Neural cell (in vitro differentiated cells): ENCODE measurements around the gene SNX21. TPM values are rescaled to one million over a fixed set of nuclear protein-coding genes. Genes with fewer than 3 reads are reported as not detected.
"Not testable (repeated sequence)": the region's sequence is repeated elsewhere in the genome, so short reads cannot be mapped to it uniquely, and the experiment has no call there.

Experiments
- H2AFZ ChIP-seq: fragments of 200-600, 300-800 bp; sonication (generic), shearing (Covaris generic); 2 replicates; pipeline ENCODE4 v1.6.0; 2014; ENCODE audit warnings: low read depth, mild to moderate bottlenecking, antibody characterized with exemption, low read length, moderate library complexity
- H3F3A ChIP-seq: fragments of 200-600 bp; shearing (Covaris generic); 2 replicates; pipeline ENCODE4 v1.6.1; 2016; ENCODE audit warnings: mild to moderate bottlenecking, moderate library complexity, mixed read lengths, antibody characterized with exemption, low read length; ENCODE audit not compliant: insufficient read depth, poor library complexity, severe bottlenecking
- H3K27ac ChIP-seq: fragments of 200-600, 300-800 bp; sonication (generic), shearing (Covaris generic); 2 replicates; pipeline ENCODE4 v1.5.1; 2014; ENCODE audit warnings: mild to moderate bottlenecking, low read length, moderate library complexity
- H3K27me3 ChIP-seq: fragments of 300-800, 200-600 bp; sonication (generic), shearing (Covaris generic); 2 replicates; pipeline ENCODE4 v1.6.0; 2014; ENCODE audit warnings: mild to moderate bottlenecking, low read depth, low read length, moderate library complexity; ENCODE audit not compliant: insufficient read depth
- H3K36me3 ChIP-seq: fragments of 300-800, 200-600 bp; sonication (generic), shearing (Covaris generic); 2 replicates; pipeline ENCODE4 v1.5.1; 2014; ENCODE audit warnings: mild to moderate bottlenecking, antibody characterized with exemption, low read length, moderate library complexity; ENCODE audit not compliant: insufficient read depth
- H3K4me2 ChIP-seq: fragments of 300-800, 200-600 bp; sonication (generic), shearing (Covaris generic); 2 replicates; pipeline ENCODE4 v1.6.0; 2014; ENCODE audit warnings: mild to moderate bottlenecking, low read length
- H3K4me3 ChIP-seq: fragments of 300-800, 200-600 bp; sonication (generic), shearing (Covaris generic); 2 replicates; pipeline ENCODE4 v1.5.1; 2014; ENCODE audit warnings: mild to moderate bottlenecking, low read length, moderate library complexity
- H3K79me2 ChIP-seq: fragments of 200-600 bp; shearing (Covaris generic); replicated peaks from 2 replicates; pipeline ENCODE4 v1.6.0; 2014; ENCODE audit warnings: mild to moderate bottlenecking, low read length, moderate library complexity; ENCODE audit not compliant: insufficient read depth
- H3K9ac ChIP-seq: fragments of 300-800, 200-600 bp; sonication (generic), shearing (Covaris generic); 2 replicates; pipeline ENCODE4 v1.6.1; 2016; ENCODE audit warnings: mild to moderate bottlenecking, low read length, mixed read lengths
- H3K9me2 ChIP-seq: fragments of 200-600 bp; shearing (Covaris generic); 2 replicates; pipeline ENCODE4 v1.6.1; 2016; ENCODE audit warnings: mild to moderate bottlenecking, low read length, mixed read lengths; ENCODE audit not compliant: insufficient read depth
- H3K9me3 ChIP-seq: fragments of 200-600, 300-800 bp; sonication (generic), shearing (Covaris generic); 2 replicates; pipeline ENCODE4 v1.6.1; 2016; ENCODE audit warnings: mild to moderate bottlenecking, mixed run types, low read length, moderate library complexity, mixed read lengths
- H4K20me1 ChIP-seq: fragments of 200-600 bp; shearing (Covaris generic); 2 replicates; pipeline ENCODE4 v1.6.1; 2016; ENCODE audit warnings: mild to moderate bottlenecking, mixed run types; ENCODE audit not compliant: insufficient read depth
- EP300 ChIP-seq: fragments of 450-650 bp; conservative IDR thresholded peaks from 2 replicates; pipeline ENCODE4 v1.6.1; 2014; ENCODE audit warnings: antibody characterized with exemption, mild to moderate bottlenecking, moderate library complexity; ENCODE audit not compliant: poor library complexity, severe bottlenecking
- EZH2 ChIP-seq: fragments of 200-600, 300-800 bp; shearing (Covaris generic), sonication (generic); IDR thresholded peaks from 2 replicates; pipeline ENCODE4 v1.6.1; 2014; ENCODE audit warnings: antibody characterized with exemption, low read length, borderline replicate concordance, mild to moderate bottlenecking; ENCODE audit not compliant: insufficient read depth, poor library complexity, severe bottlenecking
- MXI1 ChIP-seq: fragments of 450-650 bp; conservative IDR thresholded peaks from 2 replicates; pipeline ENCODE4 v1.6.1; 2014; ENCODE audit warnings: antibody characterized with exemption, mild to moderate bottlenecking; ENCODE audit not compliant: poor library complexity, severe bottlenecking
- POLR2AphosphoS5 ChIP-seq: IDR thresholded peaks from 2 replicates; pipeline ENCODE4 v1.6.1; 2012
- RAD21 ChIP-seq: fragments of 450-650 bp; conservative IDR thresholded peaks from 2 replicates; pipeline ENCODE4 v1.6.1; 2014; ENCODE audit warnings: antibody characterized with exemption, mild to moderate bottlenecking, moderate library complexity
- SMC3 ChIP-seq: fragments of 450-650 bp; conservative IDR thresholded peaks from 2 replicates; pipeline ENCODE4 v1.6.1; 2014; ENCODE audit warnings: antibody characterized with exemption, mild to moderate bottlenecking, moderate library complexity; ENCODE audit not compliant: poor library complexity
- TAF1 ChIP-seq: IDR thresholded peaks from 2 replicates; pipeline ENCODE4 v1.6.1; 2012; ENCODE audit warnings: low read depth
- polyA plus RNA-seq: library from polyadenylated mRNA; depleted of rRNA; stranded (reverse); fragments of >200 nt; gene quantifications from 2 replicates; pipeline ENCODE4 v1.2.3, GENCODE V29; 2014
- TF ChIP-seq, protein P1 (sequence below): IDR thresholded peaks from 2 replicates; pipeline ENCODE4 v1.6.1; 2012; ENCODE audit warnings: borderline replicate concordance
- TF ChIP-seq, protein P2 (sequence below): fragments of 450-650 bp; IDR thresholded peaks from 2 replicates; pipeline ENCODE4 v1.5.1; 2014; ENCODE audit warnings: antibody characterized with exemption, mild to moderate bottlenecking, moderate library complexity; ENCODE audit not compliant: poor library complexity, severe bottlenecking

The SNX21 gene
- polyA plus RNA-seq, 1 donor from 2014 or later = 7.2 TPM

DNA sequence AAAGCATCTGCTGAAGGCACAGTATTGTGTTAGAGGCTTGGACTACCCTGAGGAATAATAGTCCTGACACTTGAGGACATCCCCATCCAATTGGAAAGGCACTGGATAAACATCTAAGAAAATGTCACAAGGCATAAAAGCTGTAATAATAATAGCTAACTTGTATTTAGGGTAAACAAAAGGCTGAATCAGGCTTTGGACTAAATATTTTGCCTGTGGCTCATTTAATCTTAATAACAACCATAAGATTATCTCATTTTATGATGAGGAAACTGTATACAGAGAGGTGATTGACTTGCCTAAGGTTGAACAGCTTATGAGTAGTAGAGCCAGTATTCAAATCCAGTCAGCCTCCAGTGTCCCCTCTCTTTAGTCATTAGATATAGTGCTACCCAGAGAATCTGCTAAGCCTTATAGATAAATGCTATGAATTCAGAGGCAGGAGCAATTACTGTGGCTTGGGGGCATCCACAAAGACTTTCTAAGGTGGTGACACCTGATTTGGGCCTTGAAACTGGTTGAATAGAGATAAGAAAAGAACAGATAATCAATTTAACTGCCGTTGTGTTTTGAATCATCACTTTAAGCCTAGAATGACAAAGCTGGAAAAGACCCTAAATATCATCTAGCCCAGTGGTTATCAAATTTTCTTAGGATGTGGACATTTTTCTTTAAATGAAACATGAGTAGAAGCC, 40.0 kb downstream of the SNX21 start:
- Histone ChIP-seq H3K9ac (no peak overlapping the region), H3K36me3 (no peaks in the 10 kb centered on the region), H3K9me3 (no peaks in the 10 kb centered on the region)

DNA sequence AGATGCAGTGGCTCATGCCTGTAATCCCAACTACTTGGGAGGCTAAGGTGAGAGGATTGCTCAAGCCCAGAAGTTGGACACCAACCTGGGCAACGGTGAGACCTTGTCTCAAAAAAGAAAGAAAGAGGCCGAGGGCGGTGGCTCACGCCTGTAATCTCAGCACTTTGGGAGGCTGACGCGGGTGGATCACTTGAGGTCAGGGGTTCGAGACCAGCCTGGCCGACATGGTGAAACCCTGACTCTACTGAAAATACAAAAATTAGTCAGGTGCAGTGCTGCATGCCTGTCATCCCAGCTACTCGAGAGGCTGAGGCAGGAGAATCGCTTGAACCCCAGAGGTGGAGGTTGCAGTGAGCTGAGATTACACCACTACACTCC, 40.5 kb downstream of the SNX21 start:
- not testable (repeated sequence) for H3K9me3 ChIP-seq, H3K27me3 ChIP-seq, H3K27ac ChIP-seq, H3K79me2 ChIP-seq, H2AFZ ChIP-seq, H4K20me1 ChIP-seq, H3K9me2 ChIP-seq, H3K4me2 ChIP-seq, H3F3A ChIP-seq, H3K36me3 ChIP-seq, H3K9ac ChIP-seq, H3K4me3 ChIP-seq

More for the DNA sequence above, 40.0 kb downstream of the SNX21 start:
- no peak overlapping the region for H3K4me3 ChIP-seq
- no peaks in the 10 kb centered on the region for H3K9me2 ChIP-seq
- no peaks in the 10 kb centered on the region for H3K79me2 ChIP-seq
- H3K27me3 ChIP-seq = no peaks in the 10 kb centered on the region
- no peak overlapping the region for H2AFZ ChIP-seq
- H3K27ac ChIP-seq = no peak overlapping the region
- no peak for TF ChIP-seq MXI1
- TF ChIP-seq POLR2AphosphoS5 = no peak
- no peak for TF ChIP-seq EP300
- no peak for TF ChIP-seq EZH2
- TF ChIP-seq, protein P1, sequence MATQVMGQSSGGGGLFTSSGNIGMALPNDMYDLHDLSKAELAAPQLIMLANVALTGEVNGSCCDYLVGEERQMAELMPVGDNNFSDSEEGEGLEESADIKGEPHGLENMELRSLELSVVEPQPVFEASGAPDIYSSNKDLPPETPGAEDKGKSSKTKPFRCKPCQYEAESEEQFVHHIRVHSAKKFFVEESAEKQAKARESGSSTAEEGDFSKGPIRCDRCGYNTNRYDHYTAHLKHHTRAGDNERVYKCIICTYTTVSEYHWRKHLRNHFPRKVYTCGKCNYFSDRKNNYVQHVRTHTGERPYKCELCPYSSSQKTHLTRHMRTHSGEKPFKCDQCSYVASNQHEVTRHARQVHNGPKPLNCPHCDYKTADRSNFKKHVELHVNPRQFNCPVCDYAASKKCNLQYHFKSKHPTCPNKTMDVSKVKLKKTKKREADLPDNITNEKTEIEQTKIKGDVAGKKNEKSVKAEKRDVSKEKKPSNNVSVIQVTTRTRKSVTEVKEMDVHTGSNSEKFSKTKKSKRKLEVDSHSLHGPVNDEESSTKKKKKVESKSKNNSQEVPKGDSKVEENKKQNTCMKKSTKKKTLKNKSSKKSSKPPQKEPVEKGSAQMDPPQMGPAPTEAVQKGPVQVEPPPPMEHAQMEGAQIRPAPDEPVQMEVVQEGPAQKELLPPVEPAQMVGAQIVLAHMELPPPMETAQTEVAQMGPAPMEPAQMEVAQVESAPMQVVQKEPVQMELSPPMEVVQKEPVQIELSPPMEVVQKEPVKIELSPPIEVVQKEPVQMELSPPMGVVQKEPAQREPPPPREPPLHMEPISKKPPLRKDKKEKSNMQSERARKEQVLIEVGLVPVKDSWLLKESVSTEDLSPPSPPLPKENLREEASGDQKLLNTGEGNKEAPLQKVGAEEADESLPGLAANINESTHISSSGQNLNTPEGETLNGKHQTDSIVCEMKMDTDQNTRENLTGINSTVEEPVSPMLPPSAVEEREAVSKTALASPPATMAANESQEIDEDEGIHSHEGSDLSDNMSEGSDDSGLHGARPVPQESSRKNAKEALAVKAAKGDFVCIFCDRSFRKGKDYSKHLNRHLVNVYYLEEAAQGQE = no peak
- no peak for TF ChIP-seq TAF1
- no peak for TF ChIP-seq SMC3
- TF ChIP-seq, protein P2, sequence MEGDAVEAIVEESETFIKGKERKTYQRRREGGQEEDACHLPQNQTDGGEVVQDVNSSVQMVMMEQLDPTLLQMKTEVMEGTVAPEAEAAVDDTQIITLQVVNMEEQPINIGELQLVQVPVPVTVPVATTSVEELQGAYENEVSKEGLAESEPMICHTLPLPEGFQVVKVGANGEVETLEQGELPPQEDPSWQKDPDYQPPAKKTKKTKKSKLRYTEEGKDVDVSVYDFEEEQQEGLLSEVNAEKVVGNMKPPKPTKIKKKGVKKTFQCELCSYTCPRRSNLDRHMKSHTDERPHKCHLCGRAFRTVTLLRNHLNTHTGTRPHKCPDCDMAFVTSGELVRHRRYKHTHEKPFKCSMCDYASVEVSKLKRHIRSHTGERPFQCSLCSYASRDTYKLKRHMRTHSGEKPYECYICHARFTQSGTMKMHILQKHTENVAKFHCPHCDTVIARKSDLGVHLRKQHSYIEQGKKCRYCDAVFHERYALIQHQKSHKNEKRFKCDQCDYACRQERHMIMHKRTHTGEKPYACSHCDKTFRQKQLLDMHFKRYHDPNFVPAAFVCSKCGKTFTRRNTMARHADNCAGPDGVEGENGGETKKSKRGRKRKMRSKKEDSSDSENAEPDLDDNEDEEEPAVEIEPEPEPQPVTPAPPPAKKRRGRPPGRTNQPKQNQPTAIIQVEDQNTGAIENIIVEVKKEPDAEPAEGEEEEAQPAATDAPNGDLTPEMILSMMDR = no peak
- no peak for TF ChIP-seq RAD21
- no peak overlapping the region for H3K4me2 ChIP-seq
- no peaks in the 10 kb centered on the region for H3F3A ChIP-seq
- no peaks in the 10 kb centered on the region for H4K20me1 ChIP-seq
